Right lobe of liver (tissue), 4 donors: ENCODE measurements around the gene CRISPLD2.

Experiments used
- POLR2A ChIP-seq: fragments of 450-650 bp; IDR thresholded peaks from one replicate; pipeline ENCODE4 v1.6.1; 2017; ENCODE audit warnings: antibody characterized with exemption, mild to moderate bottlenecking
- TF ChIP-seq, protein P1 (sequence below), 4 donors: fragments of 200-600 bp in 3 of 4; fragments of 450-650 bp in 1 of 4; IDR thresholded peaks; one replicate each; pipeline versions ENCODE4 v1.5.1 to v1.8.0; 2016 to 2022; ENCODE audit warnings: antibody characterized with exemption in 4 of 4, mild to moderate bottlenecking in 2 of 4
- donor health status: DM: no; HTN: no; CAD: no.
- donor health status: DM: no; HTN: no; CAD: no.
- donor health status: DM: no; HTN: yes; CAD: no.

GRCh38 chr16:84888450-84888849 lies 68.7 kb downstream of the CRISPLD2 start:
- TF ChIP-seq, protein P1, sequence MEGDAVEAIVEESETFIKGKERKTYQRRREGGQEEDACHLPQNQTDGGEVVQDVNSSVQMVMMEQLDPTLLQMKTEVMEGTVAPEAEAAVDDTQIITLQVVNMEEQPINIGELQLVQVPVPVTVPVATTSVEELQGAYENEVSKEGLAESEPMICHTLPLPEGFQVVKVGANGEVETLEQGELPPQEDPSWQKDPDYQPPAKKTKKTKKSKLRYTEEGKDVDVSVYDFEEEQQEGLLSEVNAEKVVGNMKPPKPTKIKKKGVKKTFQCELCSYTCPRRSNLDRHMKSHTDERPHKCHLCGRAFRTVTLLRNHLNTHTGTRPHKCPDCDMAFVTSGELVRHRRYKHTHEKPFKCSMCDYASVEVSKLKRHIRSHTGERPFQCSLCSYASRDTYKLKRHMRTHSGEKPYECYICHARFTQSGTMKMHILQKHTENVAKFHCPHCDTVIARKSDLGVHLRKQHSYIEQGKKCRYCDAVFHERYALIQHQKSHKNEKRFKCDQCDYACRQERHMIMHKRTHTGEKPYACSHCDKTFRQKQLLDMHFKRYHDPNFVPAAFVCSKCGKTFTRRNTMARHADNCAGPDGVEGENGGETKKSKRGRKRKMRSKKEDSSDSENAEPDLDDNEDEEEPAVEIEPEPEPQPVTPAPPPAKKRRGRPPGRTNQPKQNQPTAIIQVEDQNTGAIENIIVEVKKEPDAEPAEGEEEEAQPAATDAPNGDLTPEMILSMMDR (IDR thresholded peaks at IDR 0.05): no peak
- no peak for TF ChIP-seq POLR2A
